ENCODE data around the gene KCNMA1.

The KCNMA1 gene

GRCh38 chr10:77002872-77003271 is 634.7 kb downstream of the KCNMA1 start:
- no peak for DNase-seq (ENCODE audit: low read depth, low spot score)

GRCh38 chr10:77001206-77001605 is 636.4 kb downstream of the KCNMA1 start:
- DNase-seq (ENCODE audit: low read depth, low spot score) = no peak

- no peak for DNase-seq (ENCODE audit: low read depth, low spot score)
Measured at GRCh38 chr10:76998451-76998850, 639.2 kb downstream of the KCNMA1 start.

- DNase-seq (ENCODE audit: low read depth, low spot score) = no peak
Measured at GRCh38 chr10:76997631-76998030, 640.0 kb downstream of the KCNMA1 start.

GRCh38 chr10:76995023-76995422 is 642.6 kb downstream of the KCNMA1 start:
- no peak for DNase-seq (ENCODE audit: low read depth, low spot score)

GRCh38 chr10:76993213-76993612 is 644.4 kb downstream of the KCNMA1 start:
- no peak for DNase-seq (ENCODE audit: low read depth, low spot score)

GRCh38 chr10:76992467-76992866 is 645.1 kb downstream of the KCNMA1 start:
- no peak for DNase-seq (ENCODE audit: low read depth, low spot score)

GRCh38 chr10:76991621-76992020 is 646.0 kb downstream of the KCNMA1 start:
- no peak for DNase-seq (ENCODE audit: low read depth, low spot score)

GRCh38 chr10:76990561-76990960 is 647.0 kb downstream of the KCNMA1 start:
- no peak for DNase-seq (ENCODE audit: low read depth, low spot score)

- DNase-seq (ENCODE audit: low read depth, low spot score) = peak; percentile 89
Measured at GRCh38 chr10:76984559-76985443, 652.8 kb downstream of the KCNMA1 start.

GRCh38 chr10:76983624-76984023 is 654.0 kb downstream of the KCNMA1 start:
- DNase-seq (ENCODE audit: low read depth, low spot score) = no peak

GRCh38 chr10:76982671-76983070 is 654.9 kb downstream of the KCNMA1 start:
- DNase-seq (ENCODE audit: low read depth, low spot score) = peak; percentile 27

GRCh38 chr10:76981251-76981650 is 656.4 kb downstream of the KCNMA1 start:
- DNase-seq (ENCODE audit: low read depth, low spot score) = no peak

- no peak for DNase-seq (ENCODE audit: low read depth, low spot score)
Measured at GRCh38 chr10:76977901-76978300, 659.7 kb downstream of the KCNMA1 start.

GRCh38 chr10:76977046-76977445 is 660.6 kb downstream of the KCNMA1 start:
- DNase-seq (ENCODE audit: low read depth, low spot score) = no peak

- DNase-seq (ENCODE audit: low read depth, low spot score) = no peak
Measured at GRCh38 chr10:76976142-76976541, 661.5 kb downstream of the KCNMA1 start.

GRCh38 chr10:76975126-76975525 is 662.5 kb downstream of the KCNMA1 start:
- DNase-seq (ENCODE audit: low read depth, low spot score) = no peak

GRCh38 chr10:76974017-76974691 is 663.5 kb downstream of the KCNMA1 start:
- DNase-seq (ENCODE audit: low read depth, low spot score) = no peak

- no peak for DNase-seq (ENCODE audit: low read depth, low spot score)
Measured at GRCh38 chr10:76973091-76974016, 664.3 kb downstream of the KCNMA1 start.

GRCh38 chr10:76972541-76972940 is 665.1 kb downstream of the KCNMA1 start:
- DNase-seq (ENCODE audit: low read depth, low spot score) = no peak

GRCh38 chr10:76971547-76972170 is 665.9 kb downstream of the KCNMA1 start:
- DNase-seq (ENCODE audit: low read depth, low spot score) = no peak

Measured in astrocyte of the hippocampus (primary cell).